Effector memory CD4-positive, alpha-beta T cell (primary cell): ENCODE results near the gene RPL10.

ENCODE experiments used
- DNase-seq, 3 donors: peaks; one replicate each; pipeline ENCODE4 v3.0.0-alpha.2; 2020
- H3K27ac ChIP-seq: 2 replicates; pipeline ENCODE4 v1.7.0; 2013; ENCODE audit warnings: mild to moderate bottlenecking, low read length, moderate library complexity; ENCODE audit not compliant: insufficient read depth, poor library complexity, severe bottlenecking
- H3K27me3 ChIP-seq: replicated peaks from 2 replicates; pipeline ENCODE4 v1.7.0; 2013; ENCODE audit warnings: mild to moderate bottlenecking, low read length; ENCODE audit not compliant: insufficient read depth, control insufficient read depth, poor library complexity, severe bottlenecking
- H3K36me3 ChIP-seq: 2 replicates; pipeline ENCODE4 v1.7.0; 2013; ENCODE audit warnings: mild to moderate bottlenecking, low read length, moderate library complexity; ENCODE audit not compliant: control insufficient read depth, insufficient read depth
- H3K4me1 ChIP-seq: 2 replicates; pipeline ENCODE4 v1.7.0; 2013; ENCODE audit warnings: low read length, mild to moderate bottlenecking; ENCODE audit not compliant: control insufficient read depth, insufficient read depth, poor library complexity, severe bottlenecking
- H3K4me3 ChIP-seq: 2 replicates; pipeline ENCODE4 v1.7.0; 2013; ENCODE audit warnings: low read length, low read depth, mild to moderate bottlenecking; ENCODE audit not compliant: insufficient read depth, poor library complexity, severe bottlenecking
- H3K9me3 ChIP-seq: 2 replicates; pipeline ENCODE4 v1.7.0; 2013; ENCODE audit warnings: mild to moderate bottlenecking, low read length, moderate library complexity; ENCODE audit not compliant: control insufficient read depth

Gene RPL10

GRCh38 chrX:154411981-154412340 is 13.8 kb downstream of the RPL10 start:
- H3K4me3 ChIP-seq: peak overlapping the region; percentile 62
- H3K4me1 ChIP-seq: peaks cover 9% of the 10 kb centered on the region
- no peaks in the 10 kb centered on the region for H3K9me3 ChIP-seq
- no peaks in the 10 kb centered on the region for H3K36me3 ChIP-seq
- DNase-seq: no peak
- peak overlapping the region; percentile 70 for H3K27ac ChIP-seq
- no peaks in the 10 kb centered on the region for H3K27me3 ChIP-seq

- peak overlapping the region; percentile 70 for H3K27ac ChIP-seq
- H3K36me3 ChIP-seq: no peaks in the 10 kb centered on the region
- peaks cover 9% of the 10 kb centered on the region for H3K4me1 ChIP-seq
- H3K27me3 ChIP-seq: no peaks in the 10 kb centered on the region
- no peak for DNase-seq
- H3K9me3 ChIP-seq: no peaks in the 10 kb centered on the region
- peak overlapping the region; percentile 62 for H3K4me3 ChIP-seq
Measured at GRCh38 chrX:154412468-154412867, 14.3 kb downstream of the RPL10 start.

- Histone ChIP-seq H3K9me3 (no peaks in the 10 kb centered on the region), H3K27ac (no peak overlapping the region), H3K4me1 (peaks cover 9% of the 10 kb centered on the region), H3K27me3 (no peaks in the 10 kb centered on the region), H3K36me3 (no peaks in the 10 kb centered on the region), H3K4me3 (no peak overlapping the region)
- no peak for DNase-seq
Measured at GRCh38 chrX:154413142-154413541, 15.0 kb downstream of the RPL10 start.

GRCh38 chrX:154417157-154417556 is 19.0 kb downstream of the RPL10 start:
- H3K4me3 ChIP-seq: no peak overlapping the region
- DNase-seq: no peak
- H3K36me3 ChIP-seq: no peaks in the 10 kb centered on the region
- peaks cover 7% of the 10 kb centered on the region for H3K4me1 ChIP-seq
- H3K27me3 ChIP-seq: no peaks in the 10 kb centered on the region
- H3K9me3 ChIP-seq: no peaks in the 10 kb centered on the region
- H3K27ac ChIP-seq: no peak overlapping the region

- H3K27ac ChIP-seq: no peak overlapping the region
- no peaks in the 10 kb centered on the region for H3K27me3 ChIP-seq
- H3K4me3 ChIP-seq: no peak overlapping the region
- no peaks in the 10 kb centered on the region for H3K9me3 ChIP-seq
- DNase-seq: no peak
- no peaks in the 10 kb centered on the region for H3K4me1 ChIP-seq
- H3K36me3 ChIP-seq: no peaks in the 10 kb centered on the region
Measured at GRCh38 chrX:154419189-154419588, 21.0 kb downstream of the RPL10 start.

GRCh38 chrX:154419688-154420401 is 21.7 kb downstream of the RPL10 start:
- no peak for DNase-seq
- no peak overlapping the region for H3K4me3 ChIP-seq
- no peaks in the 10 kb centered on the region for H3K9me3 ChIP-seq
- no peaks in the 10 kb centered on the region for H3K36me3 ChIP-seq
- no peaks in the 10 kb centered on the region for H3K4me1 ChIP-seq
- no peak overlapping the region for H3K27ac ChIP-seq
- no peaks in the 10 kb centered on the region for H3K27me3 ChIP-seq

- H3K4me3 ChIP-seq: no peak overlapping the region
- H3K9me3 ChIP-seq: no peaks in the 10 kb centered on the region
- no peak for DNase-seq
Measured at GRCh38 chrX:154420402-154420756, 22.2 kb downstream of the RPL10 start.

GRCh38 chrX:154426916-154427770 is 29.0 kb downstream of the RPL10 start:
- Histone ChIP-seq H3K9me3 (no peaks in the 10 kb centered on the region), H3K36me3 (peaks cover 6% of the 10 kb centered on the region), H3K4me1 (peaks cover 3% of the 10 kb centered on the region), H3K27me3 (no peaks in the 10 kb centered on the region), H3K4me3 (no peak overlapping the region), H3K27ac (no peak overlapping the region)
- no peak for DNase-seq

More at GRCh38 chrX:154420402-154420756, 22.2 kb downstream of the RPL10 start:
- no peak overlapping the region for H3K27ac ChIP-seq
- H3K4me1 ChIP-seq: no peaks in the 10 kb centered on the region
- no peaks in the 10 kb centered on the region for H3K27me3 ChIP-seq
- H3K36me3 ChIP-seq: no peaks in the 10 kb centered on the region

- Histone ChIP-seq H3K4me3 (peak within 1 kb of the TSS; percentile 52), H3K27me3 (no peaks in the 10 kb centered on the region), H3K4me1 (peaks cover 3% of the 10 kb centered on the region), H3K9me3 (no peaks in the 10 kb centered on the region), H3K36me3 (peaks cover 6% of the 10 kb centered on the region), H3K27ac (peak within 1 kb of the TSS; percentile 58)
- peak; percentile 76 to 83 (median 83) for DNase-seq
Measured at GRCh38 chrX:154428176-154429171, 30.3 kb downstream of the RPL10 start, which contains the start of gene ATP6AP1. ATP6AP1 (plus strand) TSS chrX:154428677; CDS start chrX:154428693, 16 bp downstream.
